HG02884 (cell line): ENCODE measurements around the gene TRH.
"Not testable (repeated sequence)": the region's sequence is repeated elsewhere in the genome, so short reads cannot be mapped to it uniquely, and the experiment has no call there.

Experiments
- ATAC-seq: cut with Tn5 transposase; IDR thresholded peaks from one replicate; pipeline ENCODE4 v1.9.1; 2021; ENCODE audit warnings: mild to moderate bottlenecking, moderate library complexity; ENCODE audit not compliant: unreplicated experiment

The TRH gene

GRCh38 chr3:129962600-129962999 lies 11.9 kb upstream of the TRH start:
- no peak for ATAC-seq

GRCh38 chr3:129965937-129966336 lies 8.6 kb upstream of the TRH start:
- ATAC-seq: no peak

DNA sequence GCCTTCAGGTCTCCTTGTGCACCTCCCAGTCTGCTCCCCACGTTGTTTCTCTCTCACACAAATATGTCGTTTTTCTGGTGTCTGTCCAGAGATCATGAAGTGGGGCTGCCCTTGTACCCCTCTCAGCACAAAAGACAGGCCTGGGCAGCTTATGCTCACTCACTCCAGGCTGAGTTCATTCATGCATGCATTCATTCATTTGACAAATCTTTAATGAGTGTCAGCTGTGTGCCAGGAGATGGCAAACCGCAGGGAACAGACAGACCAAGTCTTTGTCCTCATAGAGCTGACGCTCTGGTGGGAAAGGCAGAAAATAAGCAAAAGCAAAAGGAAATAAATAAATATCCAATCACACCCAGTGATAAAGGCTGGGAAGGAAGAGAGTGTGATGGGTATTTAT lies 7.6 kb upstream of the TRH start:
- ATAC-seq: no peak

DNA sequence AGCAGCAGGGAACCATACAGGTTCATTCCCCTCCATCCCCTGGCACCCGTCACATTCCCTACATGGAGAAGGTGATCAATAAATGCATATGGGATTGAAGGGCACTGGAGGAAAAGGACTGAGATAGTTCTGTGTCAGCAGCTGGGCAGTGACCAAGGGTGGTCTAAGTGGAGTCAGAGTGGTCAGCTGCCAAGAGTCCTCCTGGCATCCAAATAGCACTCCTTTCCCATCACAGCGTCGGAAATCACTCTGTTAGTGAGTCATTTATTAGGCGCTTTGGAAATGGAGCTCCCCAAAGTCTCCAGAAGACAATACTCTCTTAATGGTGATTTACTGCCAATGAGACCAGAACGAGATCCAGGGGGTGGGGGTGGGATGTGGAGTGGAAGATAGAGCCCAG lies 6.8 kb upstream of the TRH start:
- ATAC-seq: no peak

- ATAC-seq: no peak
Measured at GRCh38 chr3:129971351-129972052, 3.0 kb upstream of the TRH start.

- no peak for ATAC-seq
Measured at GRCh38 chr3:129972301-129972700, 2.2 kb upstream of the TRH start.

- ATAC-seq: no peak
Measured at GRCh38 chr3:129973853-129974563, 512 bp upstream of the TRH start.

DNA sequence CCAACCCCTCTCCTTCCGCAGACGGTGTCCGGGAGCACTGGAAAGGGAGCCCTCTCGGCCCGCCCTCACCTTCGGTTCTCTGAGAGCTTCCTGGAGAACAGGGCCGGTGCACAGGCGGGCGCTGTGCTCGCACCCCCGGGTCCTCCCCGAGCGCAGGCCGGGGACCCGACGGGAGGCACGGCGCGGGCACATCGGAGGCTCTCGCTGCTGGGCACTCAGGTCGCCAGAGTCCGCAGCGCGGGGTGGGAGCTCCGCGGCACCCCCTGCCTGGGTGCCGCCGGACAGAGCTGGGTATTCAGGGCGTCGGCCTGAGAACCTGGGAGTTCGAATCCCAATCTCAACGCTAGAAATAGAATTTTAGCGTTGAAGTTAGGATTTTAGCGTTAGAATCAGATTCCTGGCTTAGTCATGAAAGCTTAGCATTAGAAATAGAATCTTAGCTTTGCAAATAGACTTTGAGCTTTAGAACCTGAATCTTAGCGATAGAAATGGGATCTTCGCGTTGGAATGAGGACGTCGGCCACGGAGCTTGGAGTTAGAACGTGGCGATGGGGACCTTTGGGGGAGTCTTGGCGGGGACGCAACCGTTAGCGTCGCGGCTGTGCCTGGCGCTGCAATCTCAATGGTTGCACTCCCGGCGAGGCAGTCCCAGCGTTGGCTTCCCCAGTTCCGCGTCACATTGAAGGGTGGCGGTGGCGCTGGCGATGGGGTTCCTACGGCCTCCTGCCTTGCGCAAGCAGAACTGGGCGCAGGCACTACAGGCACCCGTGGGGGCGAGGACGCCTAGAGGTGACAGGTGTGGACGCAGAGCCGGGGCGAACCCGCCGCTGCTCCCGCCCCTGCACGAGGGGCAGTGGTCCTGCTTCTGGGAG lies 549 bp downstream of the TRH start:
- ATAC-seq: no peak

DNA sequence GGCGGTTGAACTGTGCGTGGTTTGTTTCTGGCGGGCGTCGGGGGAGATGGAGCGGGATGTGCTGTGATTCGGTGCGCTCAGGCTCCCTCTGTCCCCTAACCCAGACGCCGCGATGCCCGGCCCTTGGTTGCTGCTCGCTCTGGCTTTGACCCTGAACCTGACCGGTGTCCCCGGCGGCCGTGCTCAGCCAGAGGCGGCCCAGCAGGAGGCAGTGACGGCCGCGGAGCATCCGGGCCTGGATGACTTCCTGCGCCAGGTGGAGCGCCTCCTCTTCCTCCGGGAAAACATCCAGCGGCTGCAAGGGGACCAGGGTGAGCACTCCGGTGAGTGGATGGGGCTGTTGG lies 1.2 kb downstream of the TRH start:
- no peak for ATAC-seq

GRCh38 chr3:129976286-129976685 lies 1.8 kb downstream of the TRH start:
- no peak for ATAC-seq

DNA sequence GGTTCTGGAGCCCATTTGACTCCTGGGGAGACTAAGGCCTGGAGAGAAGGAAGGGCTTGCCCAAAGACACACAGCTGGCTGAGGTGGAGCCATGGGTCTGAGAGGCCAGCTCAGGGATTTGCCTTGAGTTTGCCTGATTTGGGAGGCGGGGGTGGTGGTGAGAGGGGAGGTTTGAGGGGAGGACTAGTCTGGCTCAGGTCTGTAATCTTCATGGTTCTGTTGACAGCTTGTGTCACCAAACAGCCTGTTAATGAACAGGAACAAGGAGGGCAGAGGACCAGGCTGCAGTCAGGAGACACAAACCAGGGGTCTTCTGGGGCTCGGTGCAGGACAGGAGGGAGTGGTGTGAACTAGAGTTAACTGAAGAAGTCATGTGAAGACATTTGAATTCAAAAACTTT lies 3.6 kb downstream of the TRH start:
- ATAC-seq: no peak

GRCh38 chr3:129979905-129980304 lies 5.4 kb downstream of the TRH start:
- no peak for ATAC-seq

- ATAC-seq: no peak
Measured at GRCh38 chr3:129983561-129983960, 9.0 kb downstream of the TRH start.

- no peak for ATAC-seq
Measured at GRCh38 chr3:129984125-129984524, 9.6 kb downstream of the TRH start.

GRCh38 chr3:129985113-129985512 lies 10.6 kb downstream of the TRH start:
- ATAC-seq: no peak

- ATAC-seq: no peak
Measured at GRCh38 chr3:129988429-129988828, 13.9 kb downstream of the TRH start.

DNA sequence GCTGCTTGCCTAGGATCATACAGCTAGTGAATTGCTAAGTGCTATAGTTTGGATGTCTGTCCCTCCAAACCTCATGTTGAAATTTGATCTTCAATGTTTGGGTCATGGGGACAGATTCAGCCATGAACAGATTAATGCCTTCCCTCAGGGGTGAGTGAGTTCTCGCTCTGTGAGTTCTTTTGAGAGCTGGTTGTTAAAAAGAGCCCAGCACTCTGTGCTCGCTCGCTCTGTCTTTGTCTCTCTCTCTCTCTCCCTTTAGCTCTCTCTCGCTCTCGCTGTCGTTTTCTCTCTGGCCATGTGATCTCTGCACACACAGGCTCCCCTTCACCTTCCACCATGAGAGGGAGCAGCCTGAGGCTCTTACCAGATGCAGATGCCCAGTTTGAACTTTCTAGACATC lies 14.9 kb downstream of the TRH start:
- ATAC-seq: no peak

DNA sequence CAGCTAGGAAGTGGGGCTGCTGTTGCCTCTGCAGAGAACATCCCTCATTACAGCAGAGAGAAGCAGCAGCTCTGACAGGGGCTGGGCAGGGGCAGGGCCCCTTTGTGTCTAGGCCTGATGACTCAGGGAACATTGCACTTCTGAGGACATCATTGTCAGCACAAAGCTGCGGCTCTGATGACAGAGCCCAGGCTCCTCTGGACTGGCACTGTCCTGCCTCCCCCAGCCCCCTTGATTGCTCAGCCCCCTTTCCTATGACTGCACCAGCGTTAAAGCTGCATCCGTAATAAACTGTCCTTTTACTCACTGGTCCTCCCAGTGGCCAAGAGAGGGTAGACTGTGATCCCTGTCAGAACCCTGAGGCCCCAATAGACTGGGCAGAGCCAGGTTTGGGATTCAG lies 18.3 kb downstream of the TRH start:
- no peak for ATAC-seq

DNA sequence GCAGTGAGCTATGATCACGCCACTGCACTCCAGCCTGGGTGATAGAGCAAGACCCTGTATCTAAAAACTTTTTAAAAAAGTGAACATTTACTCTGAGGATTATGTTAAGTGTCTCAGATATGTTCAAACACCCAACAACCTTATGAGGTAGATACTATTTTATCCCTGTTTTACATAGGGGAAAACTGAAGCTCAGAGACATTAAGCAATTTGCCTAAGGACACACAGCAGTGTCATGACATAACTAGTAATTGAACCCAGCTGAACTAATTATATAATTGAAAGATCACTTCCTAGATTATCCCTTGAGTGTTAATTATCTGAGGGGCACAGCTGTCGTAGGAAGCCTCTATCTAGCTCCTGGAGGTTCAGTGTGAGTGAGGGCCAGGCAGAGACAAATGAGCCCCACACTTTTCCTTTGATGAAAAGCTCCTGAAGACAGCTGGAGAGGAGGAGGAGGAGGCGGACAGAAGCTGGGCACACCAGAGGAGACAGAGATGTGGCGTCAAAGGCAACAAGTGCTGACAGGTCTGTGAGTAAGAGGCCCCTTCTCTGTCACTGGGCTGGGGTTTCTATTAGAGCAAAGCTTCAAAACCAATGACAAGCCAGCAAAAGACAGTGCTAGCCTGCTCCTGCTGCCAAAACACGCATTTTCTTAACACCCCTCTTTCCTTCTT lies 20.5 kb downstream of the TRH start:
- no peak for ATAC-seq

- ATAC-seq: no peak
Measured at GRCh38 chr3:129996073-129996472, 21.6 kb downstream of the TRH start.

GRCh38 chr3:129999176-129999575 lies 24.7 kb downstream of the TRH start:
- not testable (repeated sequence) for ATAC-seq
